Skeletal muscle cell (primary cell): ENCODE results near the gene ANXA1.

Source experiments
- DNase-seq: peaks from one replicate; pipeline ENCODE4 v3.0.0-alpha.2; 2010; ENCODE audit warnings: low read depth
- H3K4me3 ChIP-seq: 2 replicates; pipeline ENCODE4 v1.5.1; 2011; ENCODE audit warnings: low read depth, mild to moderate bottlenecking, control low read depth, low read length, moderate library complexity

ANXA1 gene

GRCh38 chr9:73199886-73200285 is 48.2 kb downstream of the ANXA1 start:
- no peak for DNase-seq
- no peak overlapping the region for H3K4me3 ChIP-seq

- no peak for DNase-seq
- H3K4me3 ChIP-seq = no peak overlapping the region
Observed at GRCh38 chr9:73200694-73201452, 49.2 kb downstream of the ANXA1 start.

- no peak overlapping the region for H3K4me3 ChIP-seq
- no peak for DNase-seq
Observed at GRCh38 chr9:73202980-73203379, 51.3 kb downstream of the ANXA1 start.

- no peak overlapping the region for H3K4me3 ChIP-seq
- DNase-seq = no peak
Observed at GRCh38 chr9:73204936-73205335, 53.3 kb downstream of the ANXA1 start.

GRCh38 chr9:73206851-73207250 is 55.2 kb downstream of the ANXA1 start:
- DNase-seq = no peak
- no peak overlapping the region for H3K4me3 ChIP-seq

- DNase-seq = no peak
- no peak overlapping the region for H3K4me3 ChIP-seq
Observed at GRCh38 chr9:73210886-73211666, 59.4 kb downstream of the ANXA1 start.

- H3K4me3 ChIP-seq = no peak overlapping the region
- no peak for DNase-seq
Observed at GRCh38 chr9:73213300-73213699, 61.6 kb downstream of the ANXA1 start.

GRCh38 chr9:73215249-73215648 is 63.6 kb downstream of the ANXA1 start:
- H3K4me3 ChIP-seq = no peak overlapping the region
- DNase-seq = no peak

GRCh38 chr9:73216100-73216499 is 64.4 kb downstream of the ANXA1 start:
- H3K4me3 ChIP-seq = no peak overlapping the region
- no peak for DNase-seq
